ENCODE measurements around the gene MYO1D. TPM values are rescaled to one million over a fixed set of nuclear protein-coding genes. Genes with fewer than 3 reads are reported as not detected.
A peak's percentile ranks its signal among the peaks of the same experiment; 100 is the strongest.

The MYO1D gene
- total RNA-seq, 2 donors from 2014 or later: 21.4 to 48.3 TPM

- no peak for DNase-seq
- intact Hi-C loops (cut with DNase I): no loop called here
- Histone ChIP-seq H3K27ac (no peak overlapping the region), H3K4me3 (no peak overlapping the region), H3K9me3 (no peaks in the 10 kb centered on the region), H3K36me3 (replicated peaks in 1 of 2; ENCODE audit: insufficient read depth in 1 of 2, low read depth in 2 of 2) (no peaks in the 10 kb centered on the region), H3K4me1 (peaks cover 41% of the 10 kb centered on the region), H3K27me3 (no peaks in the 10 kb centered on the region)
- TF ChIP-seq POLR2A (IDR thresholded peaks at IDR 0.05) (no peak), CTCF (IDR thresholded peaks at IDR 0.05) (no peak)
- no peak for ATAC-seq
- WGBS, 2 donors: 92 to 95% methylated on average over 7 of the region's 7 CpGs
Measured at GRCh38 chr17:32913593-32913992, 36.7 kb upstream of the MYO1D start.

- Histone ChIP-seq H3K27me3 (no peaks in the 10 kb centered on the region), H3K36me3 (replicated peaks in 1 of 2; ENCODE audit: insufficient read depth in 1 of 2, low read depth in 2 of 2) (no peaks in the 10 kb centered on the region), H3K4me3 (no peak overlapping the region), H3K9me3 (no peaks in the 10 kb centered on the region), H3K27ac (peak overlapping the region; percentile 50 to 84 (median 80)), H3K4me1 (peaks cover 41% of the 10 kb centered on the region)
- DNase-seq (peak; percentile 86 to 96 (median 94)), ATAC-seq (peak; percentile 96)
- peak; percentile 29 to 80 (median 76) for TF ChIP-seq POLR2A (IDR thresholded peaks at IDR 0.05)
- peak in 3 of 7 experiments; percentile 17 to 28 (median 22) for TF ChIP-seq CTCF (IDR thresholded peaks at IDR 0.05)
- WGBS, 2 donors: 6 to 13% methylated on average over 10 of the region's 10 CpGs
- intact Hi-C loops (cut with DNase I): no loop called here
Measured at GRCh38 chr17:32912218-32912897, 35.4 kb upstream of the MYO1D start.

- no peak for DNase-seq
- no peaks in the 10 kb centered on the region for H3K27me3 ChIP-seq
- TF ChIP-seq POLR2A (IDR thresholded peaks at IDR 0.05) (no peak), CTCF (IDR thresholded peaks at IDR 0.05) (no peak)
- H3K36me3 ChIP-seq (replicated peaks in 1 of 2; ENCODE audit: insufficient read depth in 1 of 2, low read depth in 2 of 2): no peaks in the 10 kb centered on the region
- 30 to 53% methylated on average over 3 of the region's 3 CpGs for WGBS, 2 donors
- intact Hi-C loops (cut with DNase I): no loop called here
- H3K4me3 ChIP-seq: no peak overlapping the region
- H3K4me1 ChIP-seq: peaks cover 34% of the 10 kb centered on the region
- H3K9me3 ChIP-seq: no peaks in the 10 kb centered on the region
- H3K27ac ChIP-seq: peak overlapping the region in 2 of 4 donors; percentile 55 to 57
- no peak for ATAC-seq
Measured at GRCh38 chr17:32910769-32911168, 33.8 kb upstream of the MYO1D start.

- peak overlapping the region in 3 of 4 donors; percentile 40 to 57 (median 55) for H3K27ac ChIP-seq
- no peaks in the 10 kb centered on the region for H3K36me3 ChIP-seq (replicated peaks in 1 of 2; ENCODE audit: insufficient read depth in 1 of 2, low read depth in 2 of 2)
- intact Hi-C loops (cut with DNase I): loop anchor here (10.0 kb wide), 1 partner anchor 125 kb away; no protein-coding TSS in a partner anchor
- TF ChIP-seq POLR2A (IDR thresholded peaks at IDR 0.05) (no peak), CTCF (IDR thresholded peaks at IDR 0.05) (peak; percentile 73 to 94 (median 91))
- H3K9me3 ChIP-seq: no peaks in the 10 kb centered on the region
- peak; percentile 90 to 94 (median 92) for DNase-seq
- no peaks in the 10 kb centered on the region for H3K27me3 ChIP-seq
- WGBS, 2 donors: 25 to 27% methylated on average over 4 of the region's 4 CpGs
- peaks cover 34% of the 10 kb centered on the region for H3K4me1 ChIP-seq
- peak; percentile 80 for ATAC-seq
- no peak overlapping the region for H3K4me3 ChIP-seq
Measured at GRCh38 chr17:32909787-32910369, 33.0 kb upstream of the MYO1D start.

Data from body of pancreas (tissue), 4 donors.